AG09319 (cell line): Measurements from ENCODE around the gene C10orf120.

Source experiments
- DNase-seq: peaks from one replicate; pipeline ENCODE4 v3.0.0-alpha.2; 2010; ENCODE audit warnings: low read depth; ENCODE audit errors: extremely low read depth
- TF ChIP-seq, protein P1 (sequence below): IDR thresholded peaks from 2 replicates; pipeline ENCODE4 v1.5.1; 2011; ENCODE audit warnings: low read depth, mild to moderate bottlenecking, inconsistent platforms, low read length, moderate library complexity

C10orf120 gene

DNA sequence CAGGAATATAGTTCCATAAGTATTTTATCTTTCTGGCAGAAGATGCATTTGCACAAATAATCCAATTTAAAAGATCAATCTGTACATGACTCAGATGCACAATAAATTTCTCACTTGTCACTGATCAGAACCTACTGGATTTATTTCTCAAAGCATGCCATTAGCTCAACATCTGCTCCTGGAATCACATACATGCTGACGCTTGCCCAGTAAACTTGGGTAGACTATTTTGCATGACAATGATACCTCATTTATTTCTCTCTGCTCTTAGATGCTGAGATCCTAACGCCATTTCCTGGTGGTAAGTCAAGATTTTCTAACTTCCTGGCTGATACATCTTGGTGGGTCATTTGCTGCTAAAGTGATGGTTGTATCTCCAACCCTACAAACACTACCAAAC, 33.8 kb upstream of the C10orf120 start:
- TF ChIP-seq, protein P1, sequence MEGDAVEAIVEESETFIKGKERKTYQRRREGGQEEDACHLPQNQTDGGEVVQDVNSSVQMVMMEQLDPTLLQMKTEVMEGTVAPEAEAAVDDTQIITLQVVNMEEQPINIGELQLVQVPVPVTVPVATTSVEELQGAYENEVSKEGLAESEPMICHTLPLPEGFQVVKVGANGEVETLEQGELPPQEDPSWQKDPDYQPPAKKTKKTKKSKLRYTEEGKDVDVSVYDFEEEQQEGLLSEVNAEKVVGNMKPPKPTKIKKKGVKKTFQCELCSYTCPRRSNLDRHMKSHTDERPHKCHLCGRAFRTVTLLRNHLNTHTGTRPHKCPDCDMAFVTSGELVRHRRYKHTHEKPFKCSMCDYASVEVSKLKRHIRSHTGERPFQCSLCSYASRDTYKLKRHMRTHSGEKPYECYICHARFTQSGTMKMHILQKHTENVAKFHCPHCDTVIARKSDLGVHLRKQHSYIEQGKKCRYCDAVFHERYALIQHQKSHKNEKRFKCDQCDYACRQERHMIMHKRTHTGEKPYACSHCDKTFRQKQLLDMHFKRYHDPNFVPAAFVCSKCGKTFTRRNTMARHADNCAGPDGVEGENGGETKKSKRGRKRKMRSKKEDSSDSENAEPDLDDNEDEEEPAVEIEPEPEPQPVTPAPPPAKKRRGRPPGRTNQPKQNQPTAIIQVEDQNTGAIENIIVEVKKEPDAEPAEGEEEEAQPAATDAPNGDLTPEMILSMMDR = no peak
- no peak for DNase-seq

DNA sequence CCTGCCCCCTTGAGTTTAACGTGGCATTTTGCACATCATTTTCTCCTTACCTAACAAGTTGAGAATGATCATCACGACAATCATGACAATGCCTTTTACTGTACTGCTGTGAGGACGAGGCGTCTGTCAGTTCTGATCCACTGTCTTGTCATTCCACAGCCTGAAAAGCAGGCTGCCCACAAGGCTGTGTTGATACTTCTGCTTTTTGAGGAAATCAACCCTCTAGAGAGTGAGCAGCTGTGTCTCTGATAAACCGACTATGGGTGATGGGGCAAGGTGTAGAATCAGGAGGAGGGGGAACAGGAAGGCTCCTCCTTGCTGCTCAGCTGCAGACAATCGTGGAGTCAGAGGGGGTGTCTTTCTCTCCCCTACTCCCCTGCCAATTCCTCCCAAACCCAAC, 30.6 kb upstream of the C10orf120 start:
- TF ChIP-seq, protein P1 = no peak
- DNase-seq = no peak

DNA sequence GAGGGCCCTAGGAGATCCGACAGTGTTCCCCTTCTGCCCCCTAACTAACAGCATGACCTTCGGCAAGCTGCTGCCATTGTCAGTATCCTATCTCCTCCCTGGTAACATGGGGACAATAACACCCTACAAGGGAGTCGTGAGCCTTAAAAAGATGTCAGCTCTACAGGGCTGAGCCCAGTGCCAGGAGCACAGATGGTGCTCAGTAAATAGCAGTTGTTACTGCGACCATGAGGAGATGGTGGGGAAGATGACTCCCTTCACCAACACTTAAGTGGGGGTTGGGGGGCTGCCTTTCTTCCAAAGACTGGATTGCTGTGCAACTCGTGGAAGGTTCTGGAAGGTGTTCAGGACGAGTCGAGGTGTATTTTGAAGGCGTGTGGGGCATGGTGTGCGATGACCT, 29.5 kb upstream of the C10orf120 start:
- TF ChIP-seq, protein P1 = no peak
- no peak for DNase-seq

DNA sequence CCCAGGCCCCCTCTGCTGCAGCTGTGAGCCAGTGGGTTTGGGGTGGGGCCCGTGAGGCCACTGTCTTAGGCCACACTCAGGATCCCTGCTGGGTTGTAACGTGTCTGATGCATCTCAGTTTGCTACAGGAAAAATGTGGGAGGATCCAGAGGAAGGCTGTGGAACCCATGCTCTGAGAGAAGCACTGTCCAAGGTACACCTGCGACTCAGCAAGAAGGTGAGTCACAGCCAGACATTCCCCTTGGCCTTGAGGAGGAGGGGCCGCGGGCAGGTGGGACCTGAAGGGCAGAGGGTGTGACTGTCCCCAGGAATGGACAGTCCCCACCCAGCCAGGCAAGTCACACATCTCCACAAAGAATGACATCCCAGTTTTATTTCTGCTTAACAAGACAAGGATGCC, 27.8 kb upstream of the C10orf120 start:
- no peak for DNase-seq
- TF ChIP-seq, protein P1 = no peak

DNA sequence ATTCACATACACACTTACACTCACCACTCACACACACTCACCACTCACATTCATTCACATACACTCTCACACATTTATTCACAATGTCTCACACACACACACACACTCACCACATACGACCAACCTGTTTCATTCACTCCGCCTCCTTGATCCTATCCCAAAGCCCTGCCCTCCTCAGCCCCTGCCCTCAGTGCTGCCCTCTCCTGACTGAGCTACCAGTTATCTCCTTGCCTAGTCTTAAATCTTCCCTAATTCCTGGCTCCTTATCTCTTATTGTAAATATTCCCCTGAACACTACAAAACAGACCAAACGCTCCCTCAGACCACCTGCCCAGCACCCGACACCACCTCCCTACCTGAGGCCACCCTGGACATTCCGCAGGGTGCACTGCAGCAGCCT, 26.1 kb upstream of the C10orf120 start:
- TF ChIP-seq, protein P1 = no peak
- no peak for DNase-seq

DNA sequence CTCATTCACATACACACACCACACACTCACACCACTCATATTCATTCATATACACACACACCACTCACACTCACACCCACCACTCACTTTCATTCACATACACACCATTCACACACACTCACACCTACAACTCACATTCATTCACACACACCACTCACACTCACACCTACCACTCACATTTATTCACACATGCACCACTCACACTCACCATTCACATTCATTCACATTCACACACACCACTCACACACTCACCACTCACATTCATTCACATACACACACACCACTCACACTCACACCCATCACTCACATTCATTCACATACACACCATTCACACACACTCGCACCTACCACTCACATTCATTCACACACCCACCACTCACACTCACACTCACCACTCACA, 25.4 kb upstream of the C10orf120 start:
- TF ChIP-seq, protein P1 = no peak
- no peak for DNase-seq

DNA sequence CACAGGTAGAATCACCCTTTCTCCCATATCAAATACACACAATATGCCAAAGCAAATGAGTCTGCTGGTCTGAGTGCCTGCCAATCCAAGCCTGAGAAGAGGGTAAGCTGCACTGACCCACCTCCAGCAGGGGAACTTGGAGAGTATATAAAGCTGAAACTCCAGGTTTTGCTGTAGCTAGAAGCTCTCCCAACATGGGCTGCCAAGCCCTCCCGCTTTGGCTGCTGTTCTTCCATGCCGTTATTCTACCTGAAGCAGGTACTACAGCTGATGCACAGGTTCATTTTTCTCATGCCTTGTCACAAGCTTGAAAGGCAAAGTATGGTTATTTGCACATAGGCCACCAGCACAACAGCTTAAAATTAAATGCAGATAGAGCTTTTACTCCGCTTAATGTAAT, 21.5 kb upstream of the C10orf120 start:
- TF ChIP-seq, protein P1 = no peak
- no peak for DNase-seq

DNA sequence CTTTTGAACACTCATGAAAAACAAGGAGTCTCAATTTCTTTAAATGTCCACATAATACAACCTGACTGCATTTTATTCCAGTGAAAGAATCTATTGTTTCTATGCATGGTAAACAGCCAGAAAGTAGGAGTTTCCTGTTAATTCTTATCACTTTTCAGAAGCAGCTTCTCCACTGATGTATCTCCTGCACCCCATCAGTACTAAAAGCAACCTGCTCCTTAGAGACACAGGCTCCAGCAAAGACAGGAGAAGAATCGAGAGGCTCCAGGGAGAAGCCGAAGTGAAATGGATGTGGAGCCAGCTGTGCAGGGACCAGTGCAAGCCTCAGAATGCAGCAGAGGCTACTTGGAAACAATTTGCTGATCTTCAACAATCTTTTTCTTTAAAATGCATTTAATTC, 16.4 kb upstream of the C10orf120 start:
- TF ChIP-seq, protein P1 = no peak
- DNase-seq = no peak
